Transverse colon (tissue), 3 donors: ENCODE results near the gene RRP8.

Source experiments
- EP300 ChIP-seq: sonication (generic); formaldehyde crosslinking; IDR thresholded peaks from one replicate; pipeline ENCODE4 v1.6.1; 2017; ENCODE audit warnings: antibody characterized with exemption, low read depth
- TF ChIP-seq, protein P1 (sequence below), 5 experiments: fragments of 200-600 bp in 3 of 5; fragments of 450-650 bp in 2 of 5; sonication (generic) in 3 of 5; IDR thresholded peaks; 1 replicate in 2 of 5; 2 replicates in 3 of 5; pipeline ENCODE4 v1.5.1; 2016 to 2017; ENCODE audit warnings: antibody characterized with exemption in 5 of 5, inconsistent platforms in 3 of 5, mild to moderate bottlenecking in 2 of 5, moderate library complexity in 1 of 5

DNA sequence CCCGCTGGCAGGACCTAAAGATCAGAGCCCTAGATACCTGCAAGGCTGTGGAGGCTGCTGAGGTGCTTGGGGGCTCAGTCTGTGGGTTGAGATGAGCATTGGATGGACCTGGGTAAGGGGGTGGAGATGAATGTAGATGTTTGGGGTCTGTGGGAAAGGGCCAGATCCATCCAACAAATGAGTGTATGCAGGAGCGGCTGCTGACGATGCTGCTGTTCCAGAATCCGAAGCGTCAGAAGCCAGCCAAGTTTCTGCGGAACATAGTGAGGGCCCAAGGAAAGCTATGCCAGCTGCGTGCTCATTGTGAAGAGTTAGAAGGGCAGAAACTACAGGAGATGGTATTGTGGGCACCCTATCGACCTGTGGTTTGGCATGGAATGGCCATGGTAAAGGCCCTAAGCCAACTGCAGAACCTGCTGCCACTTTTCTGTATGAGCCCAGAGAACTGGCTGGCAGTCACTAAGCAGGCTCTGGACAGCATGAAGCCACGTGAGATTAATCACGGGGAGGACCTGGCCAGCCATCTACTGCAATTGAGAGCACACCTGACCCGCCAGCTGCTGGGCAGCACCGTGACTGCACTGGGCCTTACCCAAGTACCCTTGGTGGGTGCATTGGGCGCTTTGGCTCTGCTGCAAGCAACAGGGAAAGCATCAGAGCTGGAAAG is 36.6 kb downstream of the RRP8 start:
- no peak for TF ChIP-seq EP300
- TF ChIP-seq, protein P1, sequence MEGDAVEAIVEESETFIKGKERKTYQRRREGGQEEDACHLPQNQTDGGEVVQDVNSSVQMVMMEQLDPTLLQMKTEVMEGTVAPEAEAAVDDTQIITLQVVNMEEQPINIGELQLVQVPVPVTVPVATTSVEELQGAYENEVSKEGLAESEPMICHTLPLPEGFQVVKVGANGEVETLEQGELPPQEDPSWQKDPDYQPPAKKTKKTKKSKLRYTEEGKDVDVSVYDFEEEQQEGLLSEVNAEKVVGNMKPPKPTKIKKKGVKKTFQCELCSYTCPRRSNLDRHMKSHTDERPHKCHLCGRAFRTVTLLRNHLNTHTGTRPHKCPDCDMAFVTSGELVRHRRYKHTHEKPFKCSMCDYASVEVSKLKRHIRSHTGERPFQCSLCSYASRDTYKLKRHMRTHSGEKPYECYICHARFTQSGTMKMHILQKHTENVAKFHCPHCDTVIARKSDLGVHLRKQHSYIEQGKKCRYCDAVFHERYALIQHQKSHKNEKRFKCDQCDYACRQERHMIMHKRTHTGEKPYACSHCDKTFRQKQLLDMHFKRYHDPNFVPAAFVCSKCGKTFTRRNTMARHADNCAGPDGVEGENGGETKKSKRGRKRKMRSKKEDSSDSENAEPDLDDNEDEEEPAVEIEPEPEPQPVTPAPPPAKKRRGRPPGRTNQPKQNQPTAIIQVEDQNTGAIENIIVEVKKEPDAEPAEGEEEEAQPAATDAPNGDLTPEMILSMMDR (IDR thresholded peaks at IDR 0.05): no peak
